OCI-LY3 (cell line): ENCODE data around the gene AMMECR1.
A peak's percentile ranks its signal among the peaks of the same experiment; 100 is the strongest.

Experiments used
- H2AFZ ChIP-seq: fragments of 200-600, 300-600 bp; shearing (Covaris generic); 2 replicates; pipeline ENCODE4 v1.6.0; 2014; ENCODE audit warnings: antibody characterized with exemption, low read depth, low read length
- H3K27ac ChIP-seq: fragments of 200-600, 300-600 bp; sonication (generic); 2 replicates; pipeline ENCODE4 v1.5.1; 2014; ENCODE audit warnings: mild to moderate bottlenecking, low read length, moderate library complexity, mixed read lengths
- H3K27me3 ChIP-seq: fragments of 200-600, 300-600 bp; sonication (generic); 2 replicates; pipeline ENCODE4 v1.6.1; 2014; ENCODE audit warnings: low read depth, low read length, mixed read lengths
- H3K36me3 ChIP-seq: fragments of 200-600, 300-600 bp; sonication (generic); replicated peaks from 2 replicates; pipeline ENCODE3; 2014; ENCODE audit warnings: low read depth, low read length, mixed read lengths
- H3K4me1 ChIP-seq: fragments of 300-600, 200-600 bp; sonication (generic); 2 replicates; pipeline ENCODE4 v1.6.1; 2014; ENCODE audit warnings: low read length, mixed read lengths
- H3K4me2 ChIP-seq: fragments of 200-600, 300-600 bp; sonication (generic); 2 replicates; pipeline ENCODE4 v1.6.1; 2014; ENCODE audit warnings: low read length, mixed read lengths
- H3K4me3 ChIP-seq: fragments of 300-600, 200-600 bp; sonication (generic); 2 replicates; pipeline ENCODE4 v1.5.1; 2014; ENCODE audit warnings: antibody characterized with exemption, mild to moderate bottlenecking, low read length, moderate library complexity
- H3K79me2 ChIP-seq: fragments of 300-600, 200-600 bp; shearing (Covaris generic); 2 replicates; pipeline ENCODE4 v1.6.1; 2014; ENCODE audit warnings: mild to moderate bottlenecking, low read length, mixed read lengths
- H3K9ac ChIP-seq: fragments of 300-600, 200-600 bp; shearing (Covaris generic); 2 replicates; pipeline ENCODE4 v1.6.0; 2014; ENCODE audit warnings: mild to moderate bottlenecking, low read length, moderate library complexity
- H3K9me3 ChIP-seq: fragments of 200-600, 300-600 bp; shearing (Covaris generic); 2 replicates; pipeline ENCODE4 v1.6.1; 2014; ENCODE audit warnings: low read length, mixed read lengths; ENCODE audit not compliant: insufficient read depth
- H4K20me1 ChIP-seq: fragments of 200-600, 300-600 bp; sonication (generic); 2 replicates; pipeline ENCODE4 v1.6.1; 2016; ENCODE audit warnings: low read length, mixed read lengths; ENCODE audit not compliant: insufficient read depth
- CTCF ChIP-seq: fragments of 200-600, 300-600 bp; sonication (generic); IDR thresholded peaks from 2 replicates; pipeline ENCODE4 v1.5.1; 2014; ENCODE audit warnings: antibody characterized with exemption, low read length, low read depth
- EZH2phosphoT487 ChIP-seq: fragments of 200-600 bp; shearing (Covaris generic); IDR thresholded peaks from 2 replicates; pipeline ENCODE4 v1.6.1; 2018; ENCODE audit warnings: antibody characterized with exemption, mixed run types, low read depth

The AMMECR1 gene

DNA sequence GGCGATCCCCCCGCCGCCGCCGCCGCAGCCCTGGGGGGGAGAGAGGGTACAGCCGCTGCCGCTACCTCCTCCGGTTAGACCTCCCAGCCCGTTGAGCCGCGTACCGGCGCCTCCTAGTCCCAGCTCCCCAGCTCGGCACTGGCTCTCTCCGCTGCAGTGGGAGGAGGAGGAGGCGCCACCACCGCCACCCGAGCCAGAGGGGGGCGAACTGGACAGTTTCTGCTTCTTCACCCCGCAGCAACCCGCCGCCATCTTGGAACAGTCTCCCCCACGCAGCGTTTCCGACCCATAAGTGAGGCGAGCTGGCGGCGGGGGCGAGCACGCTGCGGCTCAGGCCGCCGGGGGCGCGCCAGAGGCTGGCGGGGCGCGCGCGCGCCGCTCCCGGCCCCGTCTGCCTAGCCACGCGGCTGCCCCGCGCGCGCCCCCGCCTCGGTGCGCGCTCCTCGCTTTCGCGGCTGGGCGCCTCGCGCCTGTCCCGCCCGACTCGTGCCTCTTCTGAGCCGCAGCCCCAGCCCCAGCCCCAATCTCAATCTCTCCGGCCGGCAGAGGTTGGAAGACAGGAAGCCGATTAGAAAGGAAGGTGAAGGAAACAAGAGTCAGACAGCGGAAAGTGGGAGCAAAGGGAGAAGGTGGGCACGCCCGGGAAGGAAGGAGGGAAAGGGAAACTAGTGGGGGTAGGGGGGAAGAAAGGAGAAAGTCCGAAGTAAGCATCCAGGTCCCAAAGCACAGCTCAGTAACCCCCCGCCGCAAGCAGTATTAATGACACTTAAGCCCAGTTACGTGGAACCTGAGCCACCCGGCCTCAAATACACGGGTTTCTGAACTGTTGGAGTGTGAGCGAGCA, at the start of gene AMMECR1:
AMMECR1 (minus strand) TSS at position 266 of the 844 bp plus-strand sequence; CDS start at position 252, 14 bp downstream.
- H3K9me3 ChIP-seq, result no peaks in the 10 kb centered on the region
- H3K4me1 ChIP-seq, result peaks cover 33% of the 10 kb centered on the region
- H2AFZ ChIP-seq, result peak within 1 kb of the TSS; percentile 82
- peak within 1 kb of the TSS; percentile 87 for H3K4me3 ChIP-seq
- no peaks in the 10 kb centered on the region for H3K36me3 ChIP-seq
- peak within 1 kb of the TSS; percentile 61 for H3K27ac ChIP-seq
- peak within 1 kb of the TSS; percentile 85 for H3K4me2 ChIP-seq
- H3K9ac ChIP-seq, result peak within 1 kb of the TSS; percentile 91
- H3K27me3 ChIP-seq, result no peaks in the 10 kb centered on the region
- peaks cover 48% of the 10 kb centered on the region for H3K79me2 ChIP-seq
- TF ChIP-seq EZH2phosphoT487 (no peak), CTCF (no peak)
- H4K20me1 ChIP-seq, result peaks cover 17% of the 10 kb centered on the region; the same call in 1 of the 2 replicates

DNA sequence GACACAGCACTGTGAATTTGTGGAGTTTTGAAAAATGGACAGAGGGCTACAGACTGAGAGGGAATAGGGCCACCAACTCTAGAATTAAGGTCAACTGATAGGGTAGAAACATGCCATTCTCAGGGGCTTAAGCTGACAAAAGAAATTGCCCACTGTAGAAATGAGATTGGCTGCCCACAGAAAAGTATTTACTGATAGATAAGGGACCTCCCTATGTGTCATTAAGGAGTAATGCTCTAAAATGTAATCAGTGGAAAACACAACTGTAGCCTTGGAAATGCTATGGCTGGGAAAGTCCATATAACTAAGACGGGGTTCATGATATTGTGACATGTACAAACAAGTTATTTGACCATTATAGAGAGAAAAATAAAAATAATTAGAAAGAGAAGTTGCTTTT, 45.4 kb upstream of the AMMECR1 start:
- no peak overlapping the region for H2AFZ ChIP-seq
- no peaks in the 10 kb centered on the region for H3K79me2 ChIP-seq
- no peaks in the 10 kb centered on the region for H4K20me1 ChIP-seq
- no peaks in the 10 kb centered on the region for H3K4me1 ChIP-seq
- TF ChIP-seq EZH2phosphoT487 (no peak), CTCF (no peak)
- H3K4me3 ChIP-seq, result no peak overlapping the region
- no peaks in the 10 kb centered on the region for H3K27me3 ChIP-seq
- no peak overlapping the region for H3K4me2 ChIP-seq
- no peaks in the 10 kb centered on the region for H3K9me3 ChIP-seq
- H3K9ac ChIP-seq, result no peak overlapping the region
- H3K27ac ChIP-seq, result no peak overlapping the region
- H3K36me3 ChIP-seq, result no peaks in the 10 kb centered on the region

GRCh38 chrX:110359273-110359672, 41.4 kb upstream of the AMMECR1 start:
- no peak for TF ChIP-seq EZH2phosphoT487
- TF ChIP-seq CTCF, result no peak
- no peak overlapping the region for H3K4me2 ChIP-seq
- no peaks in the 10 kb centered on the region for H3K36me3 ChIP-seq
- H2AFZ ChIP-seq, result no peak overlapping the region
- H3K27me3 ChIP-seq, result no peaks in the 10 kb centered on the region
- H3K4me1 ChIP-seq, result no peaks in the 10 kb centered on the region
- no peak overlapping the region for H3K4me3 ChIP-seq
- H3K9ac ChIP-seq, result no peak overlapping the region
- H4K20me1 ChIP-seq, result no peaks in the 10 kb centered on the region
- H3K9me3 ChIP-seq, result no peaks in the 10 kb centered on the region
- H3K27ac ChIP-seq, result no peak overlapping the region
- no peaks in the 10 kb centered on the region for H3K79me2 ChIP-seq

DNA sequence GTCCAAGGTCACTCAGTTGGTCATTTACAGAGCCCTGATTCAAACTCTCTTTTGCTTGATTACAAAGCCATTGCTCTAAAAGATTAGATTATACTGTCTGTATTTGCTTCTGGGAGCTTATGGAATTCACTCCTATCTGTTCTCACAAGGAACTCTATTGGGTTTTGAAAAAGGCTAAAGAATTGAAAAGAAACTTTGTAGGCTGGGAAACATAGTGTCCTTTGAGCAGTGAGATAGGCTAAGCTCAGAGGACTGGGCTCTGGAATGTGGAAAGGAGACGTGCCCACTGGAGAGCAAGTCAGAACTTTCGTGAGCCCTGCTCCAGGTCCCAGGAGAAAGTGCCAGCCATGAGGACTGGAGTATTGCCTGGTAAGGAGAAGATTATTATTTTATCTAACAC, 40.7 kb upstream of the AMMECR1 start, which contains the start of gene RTL9:
RTL9 (plus strand) TSS at position 301 of the 400 bp plus-strand sequence. CDS start 91,770 bp downstream, outside the sequence.
- Histone ChIP-seq H3K79me2 (no peaks in the 10 kb centered on the region), H3K36me3 (no peaks in the 10 kb centered on the region), H3K4me1 (no peaks in the 10 kb centered on the region), H4K20me1 (no peaks in the 10 kb centered on the region), H3K9ac (no peak within 1 kb of the TSS), H3K4me2 (no peak within 1 kb of the TSS), H3K27me3 (no peaks in the 10 kb centered on the region), H3K9me3 (no peaks in the 10 kb centered on the region), H2AFZ (no peak within 1 kb of the TSS), H3K27ac (no peak within 1 kb of the TSS), H3K4me3 (no peak within 1 kb of the TSS)
- TF ChIP-seq CTCF (no peak), EZH2phosphoT487 (no peak)
